ENCODE measurements around the gene LMF1.
"Not testable (repeated sequence)": the region's sequence is repeated elsewhere in the genome, so short reads cannot be mapped to it uniquely, and the experiment has no call there.

The LMF1 gene

GRCh38 chr16:948767-949166, 22.0 kb downstream of the LMF1 start:
- not testable (repeated sequence) for DNase-seq (ENCODE audit: low read depth in 2 of 2)

- DNase-seq (ENCODE audit: low read depth in 2 of 2): not testable (repeated sequence)
Observed at GRCh38 chr16:947922-948303, 22.9 kb downstream of the LMF1 start.

DNA sequence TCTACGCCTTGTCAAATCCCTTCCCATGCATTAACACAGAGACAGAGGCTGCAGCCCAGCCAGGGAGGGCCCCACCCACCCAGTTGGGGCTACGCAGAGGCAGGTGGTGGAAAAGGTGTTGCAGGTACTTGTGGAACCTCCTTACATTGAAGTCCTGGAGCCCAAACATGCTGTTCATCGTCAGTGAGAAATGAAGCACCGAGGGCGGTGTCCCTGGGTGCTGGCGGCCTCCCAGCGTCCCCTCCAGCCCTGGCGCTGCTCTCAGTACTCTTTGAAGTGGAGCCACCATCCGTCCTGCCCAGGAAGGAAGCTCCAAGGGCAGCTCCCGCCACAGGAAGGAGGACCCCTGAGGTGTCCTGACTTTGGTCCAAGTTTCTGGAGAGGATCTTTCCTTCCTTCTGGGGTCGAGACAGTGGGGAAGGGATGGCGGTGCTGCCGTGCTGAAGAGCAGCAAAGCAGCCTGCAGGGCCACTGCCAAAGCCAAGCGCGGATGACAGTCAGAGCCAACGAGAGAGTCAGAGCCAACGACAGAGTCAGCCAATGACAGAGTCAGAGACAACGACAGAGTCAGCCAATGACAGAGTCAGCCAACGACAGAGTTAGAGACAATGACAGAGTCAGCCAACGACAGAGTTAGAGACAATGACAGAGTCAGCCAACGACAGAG, 23.4 kb downstream of the LMF1 start:
- no peak for DNase-seq (ENCODE audit: low read depth in 2 of 2)

GRCh38 chr16:946048-946395, 24.8 kb downstream of the LMF1 start:
- DNase-seq (ENCODE audit: low read depth in 2 of 2): no peak

GRCh38 chr16:945271-946047, 25.3 kb downstream of the LMF1 start:
- DNase-seq (ENCODE audit: low read depth in 2 of 2): no peak

DNA sequence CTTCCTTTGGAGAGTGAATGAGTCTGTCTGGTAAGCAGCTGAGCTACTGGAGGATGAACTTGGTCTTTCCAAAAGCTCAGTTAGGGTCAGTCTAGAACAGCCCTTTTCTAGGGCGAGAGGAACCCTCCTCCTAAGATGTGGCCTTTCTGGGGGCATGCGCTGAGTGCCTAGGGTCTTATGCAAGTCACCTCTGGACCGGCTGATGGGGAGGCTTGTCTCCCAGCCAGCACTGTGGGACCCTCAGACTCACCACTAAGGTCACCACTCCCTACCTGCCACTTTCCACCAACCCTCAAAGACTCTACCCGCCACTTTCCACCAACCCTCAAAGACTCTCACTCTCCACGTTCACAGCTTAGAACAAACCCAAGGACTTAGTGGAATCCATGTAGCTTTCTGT, 26.8 kb downstream of the LMF1 start:
- no peak for DNase-seq (ENCODE audit: low read depth in 2 of 2)

DNA sequence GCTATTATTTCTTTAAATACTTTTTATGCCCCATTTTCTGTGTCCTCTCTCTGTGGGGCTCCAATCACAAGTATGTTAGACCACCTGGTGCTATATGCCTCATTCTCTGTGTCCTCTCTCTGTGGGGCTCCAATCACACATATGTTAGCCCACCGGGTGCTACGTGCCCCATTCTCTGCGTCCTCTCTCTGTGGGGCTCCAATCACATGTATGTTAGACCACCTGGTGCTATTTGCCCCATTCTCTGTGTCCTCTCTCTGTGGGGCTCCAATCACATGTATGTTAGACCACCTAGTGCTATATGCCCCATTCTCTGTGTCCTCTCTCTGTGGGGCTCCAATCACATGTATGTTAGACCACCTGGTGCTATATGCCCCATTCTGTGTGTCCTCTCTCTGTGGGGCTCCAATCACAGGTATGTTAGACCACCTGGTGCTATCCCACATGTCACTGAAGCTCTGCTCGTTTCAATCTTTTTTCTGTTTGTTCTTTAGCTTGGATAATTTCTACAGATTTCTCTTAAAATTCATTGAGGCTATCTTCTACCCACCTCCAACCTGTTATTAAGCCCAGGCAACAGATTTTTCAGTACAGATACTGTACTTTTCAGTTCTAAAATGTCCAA, 28.2 kb downstream of the LMF1 start:
- DNase-seq (ENCODE audit: low read depth in 2 of 2): no peak

DNA sequence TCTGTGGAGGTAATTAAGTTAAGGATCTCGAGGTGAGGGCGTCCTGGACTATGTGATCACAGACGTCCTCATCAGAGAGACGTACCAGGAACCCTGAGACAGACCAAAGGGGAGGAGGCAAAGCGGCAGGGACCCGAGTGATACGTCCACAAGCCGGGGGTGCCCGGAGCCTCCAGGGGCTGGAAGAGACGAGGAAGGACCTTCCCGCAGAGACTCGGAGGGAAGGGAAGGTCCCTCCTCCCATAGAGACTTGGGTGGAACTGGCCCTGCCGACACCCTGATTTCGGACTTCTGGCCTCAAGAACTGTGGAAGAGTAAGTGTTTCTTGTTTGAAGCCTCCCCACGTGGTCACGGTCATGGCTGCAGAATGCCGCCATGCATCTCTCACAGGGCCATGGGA, 30.8 kb downstream of the LMF1 start:
- no peak for DNase-seq (ENCODE audit: low read depth in 2 of 2)

DNA sequence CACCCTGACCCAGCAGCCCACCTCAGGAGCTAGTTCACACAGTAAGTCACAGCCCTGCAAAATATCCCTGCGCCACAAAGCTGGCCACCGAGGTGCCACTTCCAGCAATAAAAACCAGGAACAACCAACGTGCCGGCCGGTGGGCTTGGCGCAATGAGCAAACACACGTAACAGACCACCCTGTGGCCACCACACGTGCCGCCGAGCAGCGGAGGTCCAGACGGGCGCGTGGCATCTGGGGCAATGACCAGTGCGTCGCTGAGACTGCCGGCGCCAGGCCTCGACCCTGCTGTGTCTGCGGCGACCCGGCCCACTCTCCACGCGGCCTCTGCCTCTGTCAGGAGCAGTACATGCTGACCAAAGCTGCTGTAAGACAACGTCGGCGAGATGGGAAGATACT, 31.5 kb downstream of the LMF1 start:
- DNase-seq (ENCODE audit: low read depth in 2 of 2): no peak

- DNase-seq (ENCODE audit: low read depth in 2 of 2): no peak
Observed at GRCh38 chr16:938752-939151, 32.0 kb downstream of the LMF1 start.

DNA sequence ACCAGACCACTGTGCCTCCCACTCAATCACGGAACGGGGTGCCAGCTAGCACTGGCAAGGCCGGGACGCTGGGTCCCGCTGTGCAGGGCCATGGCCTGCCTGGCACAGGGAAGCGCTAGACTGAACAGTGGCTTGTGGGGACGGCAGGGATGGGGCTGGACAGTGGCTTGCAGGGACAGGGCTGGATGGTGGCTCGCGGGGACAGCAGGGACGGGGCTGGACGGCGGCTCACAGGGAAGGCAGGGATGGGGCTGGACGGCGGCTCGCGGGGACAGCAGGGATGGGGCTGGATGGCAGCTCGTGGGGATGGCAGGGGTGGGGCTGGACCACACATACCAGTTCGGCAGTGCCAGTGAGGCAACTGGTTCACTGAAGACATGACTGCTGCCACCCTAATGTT, 32.6 kb downstream of the LMF1 start:
- DNase-seq (ENCODE audit: low read depth in 2 of 2): no peak

DNA sequence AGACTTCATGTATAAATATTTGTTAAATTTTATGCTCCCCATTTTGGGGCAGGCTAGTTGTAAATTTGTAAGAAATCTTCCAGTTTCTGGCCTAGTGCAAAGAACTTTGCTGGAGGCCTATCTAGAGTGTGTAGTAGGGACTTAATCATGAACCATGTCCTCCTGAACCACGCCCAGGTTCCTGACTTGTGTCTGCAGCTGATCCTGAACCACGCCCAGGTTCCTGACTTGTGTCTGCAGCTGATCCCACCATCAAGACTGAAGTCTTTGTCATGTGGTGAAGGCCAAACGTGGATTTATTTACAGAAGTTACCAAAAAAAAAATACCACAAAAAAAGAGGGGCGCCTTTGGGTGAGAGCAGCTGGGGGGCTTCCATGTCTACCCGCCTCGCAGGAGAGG, 33.1 kb downstream of the LMF1 start:
- DNase-seq (ENCODE audit: low read depth in 2 of 2): no peak

GRCh38 chr16:937311-937710, 33.5 kb downstream of the LMF1 start:
- DNase-seq (ENCODE audit: low read depth in 2 of 2): no peak

GRCh38 chr16:935684-936083, 35.1 kb downstream of the LMF1 start:
- DNase-seq (ENCODE audit: low read depth in 2 of 2): no peak

DNA sequence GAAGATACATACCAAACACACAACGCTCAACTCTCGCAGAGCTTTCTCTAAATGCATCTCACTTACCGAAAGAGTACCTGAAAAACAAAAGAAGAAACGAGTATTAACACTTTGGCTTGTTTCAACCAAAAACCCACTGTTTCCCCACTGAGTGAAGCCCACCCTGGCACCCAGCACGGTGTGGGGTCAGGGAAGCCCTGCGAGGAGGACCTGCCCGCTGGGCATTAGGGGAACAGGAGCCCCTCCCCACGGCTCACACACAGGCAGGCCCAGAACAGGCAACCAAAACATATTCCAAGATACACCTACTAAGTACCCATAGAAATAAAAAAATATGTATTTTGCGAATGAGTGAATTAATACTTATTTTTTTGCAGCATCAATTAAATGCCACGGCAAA, 36.6 kb downstream of the LMF1 start:
- DNase-seq (ENCODE audit: low read depth in 2 of 2): no peak

- no peak for DNase-seq (ENCODE audit: low read depth in 2 of 2)
Observed at GRCh38 chr16:933581-933980, 37.2 kb downstream of the LMF1 start.

GRCh38 chr16:932831-933330, 37.9 kb downstream of the LMF1 start:
- no peak for DNase-seq (ENCODE audit: low read depth in 2 of 2)

DNA sequence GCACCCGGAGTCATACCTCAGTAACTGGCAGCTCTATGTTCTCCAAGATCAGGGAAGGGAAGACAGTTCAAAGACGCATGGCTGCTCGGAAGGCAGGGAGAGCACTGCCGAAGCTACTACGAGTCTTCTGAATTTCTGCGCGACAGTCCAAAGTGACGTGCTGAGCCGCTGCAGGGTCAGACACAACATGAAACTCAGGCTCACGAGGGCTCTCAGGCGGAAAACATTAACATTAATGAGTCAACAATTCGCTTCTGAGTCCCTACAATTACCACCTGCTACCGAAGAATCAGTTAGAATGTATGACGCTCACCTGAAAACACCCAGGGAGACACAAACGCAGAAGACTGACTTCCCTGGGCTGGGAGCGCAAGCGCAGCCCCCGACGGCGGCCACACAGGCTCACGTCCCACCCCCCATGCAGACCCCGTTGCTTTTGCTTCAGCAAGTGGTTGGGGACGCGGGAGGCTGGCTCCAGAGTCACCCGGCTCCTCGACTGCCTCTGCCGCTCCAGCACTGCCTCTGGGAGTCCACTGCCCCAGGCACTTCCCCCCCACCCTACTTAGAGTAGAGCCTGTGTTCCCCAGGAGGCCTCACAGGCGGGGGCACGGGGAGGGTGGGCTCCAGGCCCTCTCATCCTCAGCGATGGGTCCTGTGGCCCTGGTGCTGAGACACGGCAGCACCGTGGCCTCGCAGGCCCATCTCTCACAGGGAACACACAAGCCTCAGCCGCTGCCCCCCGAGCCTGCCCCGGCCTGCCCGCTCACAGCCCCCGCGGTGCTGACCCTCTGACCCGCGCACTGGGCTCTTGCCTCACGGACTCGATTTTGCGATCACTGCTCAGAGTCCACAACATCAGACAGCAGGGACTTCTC, 38.9 kb downstream of the LMF1 start:
- no peak for DNase-seq (ENCODE audit: low read depth in 2 of 2)

DNA sequence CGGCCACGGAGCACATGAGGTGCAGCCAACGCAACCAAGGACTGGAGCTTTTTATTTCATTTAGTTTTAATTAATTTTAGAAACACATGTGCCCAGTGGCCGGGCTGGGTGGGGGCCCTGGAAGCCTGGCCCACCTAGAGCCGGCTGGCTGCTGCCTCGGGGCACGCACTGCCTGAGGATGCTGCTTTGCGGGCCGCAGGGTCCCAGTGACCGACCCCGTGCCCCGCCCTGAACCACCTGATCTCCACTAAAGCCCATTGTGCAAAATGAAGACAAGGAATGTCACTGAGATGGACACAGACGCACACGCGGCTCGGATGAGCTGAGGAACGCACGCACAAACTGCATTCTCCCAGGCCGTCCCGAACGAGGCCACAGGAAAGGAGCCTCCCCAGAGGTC, 39.6 kb downstream of the LMF1 start:
- DNase-seq (ENCODE audit: low read depth in 2 of 2): no peak

GRCh38 chr16:930511-930910, 40.3 kb downstream of the LMF1 start:
- no peak for DNase-seq (ENCODE audit: low read depth in 2 of 2)

DNA sequence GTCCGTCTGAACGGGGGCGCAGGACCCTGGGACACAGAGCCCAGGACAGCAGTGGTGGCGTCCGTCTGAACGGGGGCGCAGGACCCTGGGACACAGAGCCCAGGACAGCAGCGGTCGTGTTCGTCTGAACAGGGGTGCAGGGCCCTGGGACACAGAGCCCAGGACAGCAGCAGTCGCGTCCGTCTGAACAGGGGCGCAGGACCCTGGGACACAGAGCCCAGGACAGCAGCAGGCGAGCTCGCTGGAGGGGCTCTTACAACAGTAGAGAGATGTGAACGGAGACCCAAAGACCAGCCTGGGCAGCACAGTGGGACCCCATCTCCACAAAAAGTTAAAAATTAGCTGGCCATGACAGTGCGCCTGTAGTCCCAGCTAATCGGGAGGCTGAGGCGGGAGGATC, 40.7 kb downstream of the LMF1 start:
- no peak for DNase-seq (ENCODE audit: low read depth in 2 of 2)

Data from stimulated activated CD4-positive, alpha-beta T cell treated with anti-CD3 and anti-CD28 coated beads, Interleukin-1b, Interleukin-23, amount 100 ng/mL, for 4 hours (primary cell).